Esophagus (tissue), 2 donors: ENCODE data around the gene POR. TPM values are rescaled to one million over a fixed set of nuclear protein-coding genes. Genes with fewer than 3 reads are reported as not detected.

Experiments used
- H3K27ac ChIP-seq, 2 donors: one replicate each; pipeline ENCODE4 v1.5.1; 2013; ENCODE audit warnings: low read depth in 2 of 2, mild to moderate bottlenecking in 2 of 2, inconsistent platforms in 1 of 2, low read length in 1 of 2, moderate library complexity in 1 of 2
- H3K27me3 ChIP-seq, 2 donors: one replicate each; pipeline ENCODE4 v1.6.1; 2013; ENCODE audit warnings: low read length in 2 of 2, control low read depth in 1 of 2, mild to moderate bottlenecking in 1 of 2; ENCODE audit not compliant: insufficient read depth in 2 of 2, control insufficient read depth in 1 of 2
- H3K36me3 ChIP-seq, 2 donors: one replicate each; pipeline ENCODE4 v1.6.1; 2013; ENCODE audit warnings: low read length in 1 of 2; ENCODE audit not compliant: control insufficient read depth in 2 of 2, insufficient read depth in 2 of 2
- H3K4me1 ChIP-seq, 2 donors: one replicate each; pipeline ENCODE4 v1.6.1; 2013; ENCODE audit warnings: low read length in 1 of 2; ENCODE audit not compliant: control insufficient read depth in 2 of 2, insufficient read depth in 2 of 2
- H3K4me3 ChIP-seq, 2 donors: one replicate each; pipeline ENCODE4 v1.5.1; 2013; ENCODE audit warnings: low read length in 2 of 2, mild to moderate bottlenecking in 2 of 2, low read depth in 1 of 2, moderate library complexity in 1 of 2
- H3K9me3 ChIP-seq, 2 donors: one replicate each; pipeline ENCODE4 v1.6.1; 2013; ENCODE audit warnings: mild to moderate bottlenecking in 2 of 2, low read depth in 1 of 2, low read length in 1 of 2, moderate library complexity in 1 of 2; ENCODE audit not compliant: control insufficient read depth in 2 of 2, insufficient read depth in 1 of 2
- WGBS, 2 donors: extraction: QIAGEN DNeasy Blood & Tissue Kit; methylation state at CpG; one replicate each; pipeline ENCODE4 v1.1.7; 2013; 5-methylcytosine and 5-hydroxymethylcytosine counted together
- polyA plus RNA-seq, 2 donors: library from polyadenylated mRNA; stranded (reverse); fragments of 200-250 nt; gene quantifications; one replicate each; pipeline ENCODE4 v1.2.3, GENCODE V29; 2013
- donor health status: healthy with polysubstance abuse.
- donor health status: Bipolar disorder and iron deficiency.

POR gene
- polyA plus RNA-seq, 2 donors, result 94.5 to 102 TPM

- WGBS, 2 donors, result 1% methylated on average over 32 of the region's 32 CpGs
- H3K27ac ChIP-seq, result peak overlapping the region; percentile 89 to 90
- no peaks in the 10 kb centered on the region for H3K9me3 ChIP-seq
- H3K4me3 ChIP-seq, result peak overlapping the region; percentile 83 to 94
- no peaks in the 10 kb centered on the region for H3K27me3 ChIP-seq
- H3K36me3 ChIP-seq, result no peaks in the 10 kb centered on the region
- H3K4me1 ChIP-seq, result peaks cover 2 to 4% of the 10 kb centered on the region in 2 donors
Observed at GRCh38 chr7:75915416-75916156, 631 bp downstream of the POR start.

- Histone ChIP-seq H3K9me3 (no peaks in the 10 kb centered on the region), H3K27me3 (no peaks in the 10 kb centered on the region), H3K4me3 (peak overlapping the region; percentile 83 to 94), H3K36me3 (no peaks in the 10 kb centered on the region), H3K27ac (no peak overlapping the region), H3K4me1 (peaks cover 2 to 5% of the 10 kb centered on the region in 2 donors)
- WGBS, 2 donors, result 57% methylated on average over 5 of the region's 5 CpGs
Observed at GRCh38 chr7:75916259-75916658, 1.3 kb downstream of the POR start.

- Histone ChIP-seq H3K4me1 (peaks cover 2 to 5% of the 10 kb centered on the region in 2 donors), H3K4me3 (no peak overlapping the region), H3K9me3 (no peaks in the 10 kb centered on the region), H3K36me3 (no peaks in the 10 kb centered on the region), H3K27ac (no peak overlapping the region), H3K27me3 (no peaks in the 10 kb centered on the region)
- 86 to 87% methylated on average over 11 of the region's 11 CpGs for WGBS, 2 donors
Observed at GRCh38 chr7:75916685-75917634, 2.0 kb downstream of the POR start.

- 81% methylated on average over 19 of the region's 19 CpGs for WGBS, 2 donors
- Histone ChIP-seq H3K36me3 (peaks cover 0 to 3% of the 10 kb centered on the region in 2 donors), H3K27ac (no peak overlapping the region), H3K4me1 (peaks cover 2 to 5% of the 10 kb centered on the region in 2 donors), H3K27me3 (no peaks in the 10 kb centered on the region), H3K4me3 (no peak overlapping the region), H3K9me3 (no peaks in the 10 kb centered on the region)
Observed at GRCh38 chr7:75920431-75921161, 5.6 kb downstream of the POR start.

- Histone ChIP-seq H3K4me1 (peaks cover 2 to 3% of the 10 kb centered on the region in 2 donors), H3K9me3 (no peaks in the 10 kb centered on the region)
- 83 to 84% methylated on average over 14 of the region's 14 CpGs for WGBS, 2 donors
Observed at GRCh38 chr7:75921479-75921878, 6.5 kb downstream of the POR start.

GRCh38 chr7:75922966-75923603 is 8.1 kb downstream of the POR start:
- Histone ChIP-seq H3K36me3 (peaks cover 0 to 3% of the 10 kb centered on the region in 2 donors), H3K27me3 (no peaks in the 10 kb centered on the region), H3K4me1 (peaks cover 2 to 3% of the 10 kb centered on the region in 2 donors), H3K27ac (peak overlapping the region in 1 of 2 donors; percentile 24), H3K4me3 (no peak overlapping the region), H3K9me3 (no peaks in the 10 kb centered on the region)
- WGBS, 2 donors, result 72 to 73% methylated on average over 9 of the region's 9 CpGs

More at GRCh38 chr7:75921479-75921878, 6.5 kb downstream of the POR start:
- H3K27me3 ChIP-seq, result no peaks in the 10 kb centered on the region
- no peak overlapping the region for H3K4me3 ChIP-seq
- H3K27ac ChIP-seq, result no peak overlapping the region
- H3K36me3 ChIP-seq, result peaks cover 0 to 3% of the 10 kb centered on the region in 2 donors

- Histone ChIP-seq H3K9me3 (no peaks in the 10 kb centered on the region), H3K27ac (no peak overlapping the region), H3K36me3 (peaks cover 0 to 3% of the 10 kb centered on the region in 2 donors), H3K27me3 (no peaks in the 10 kb centered on the region), H3K4me3 (no peak overlapping the region), H3K4me1 (peaks cover 3 to 4% of the 10 kb centered on the region in 2 donors)
- 92 to 97% methylated on average over 2 of the region's 2 CpGs for WGBS, 2 donors
Observed at GRCh38 chr7:75924256-75924655, 9.3 kb downstream of the POR start.

GRCh38 chr7:75924889-75925288 is 9.9 kb downstream of the POR start:
- no peaks in the 10 kb centered on the region for H3K9me3 ChIP-seq
- H3K4me1 ChIP-seq, result peaks cover 3% of the 10 kb centered on the region in 2 donors
- H3K27ac ChIP-seq, result no peak overlapping the region
- peaks cover 0 to 6% of the 10 kb centered on the region in 2 donors for H3K36me3 ChIP-seq
- no peak overlapping the region for H3K4me3 ChIP-seq
- WGBS, 2 donors, result 91 to 93% methylated on average over 2 of the region's 2 CpGs
- H3K27me3 ChIP-seq, result no peaks in the 10 kb centered on the region
